ENCODE results near the gene BLACAT1. TPM values are rescaled to one million over a fixed set of nuclear protein-coding genes. Genes with fewer than 3 reads are reported as not detected.
"Not testable (repeated sequence)": the region's sequence is repeated elsewhere in the genome, so short reads cannot be mapped to it uniquely, and the experiment has no call there.

Gene BLACAT1
- total RNA-seq, 1 donor from 2014 or later: 0.41 TPM

- no peak for DNase-seq (ENCODE audit: low spot score in 2 of 2)
- FAIRE-seq: no peak
Observed at GRCh38 chr1:205422993-205423642, 32.7 kb downstream of the BLACAT1 start.

GRCh38 chr1:205421798-205422197, 34.0 kb downstream of the BLACAT1 start, which contains the start of gene LEMD1:
Gene LEMD1, minus strand, starts transcription at chr1:205422056. Its CDS starts 1,520 bp downstream, at chr1:205420536.
- DNase-seq (ENCODE audit: low spot score in 2 of 2) (no peak), FAIRE-seq (no peak)

DNA sequence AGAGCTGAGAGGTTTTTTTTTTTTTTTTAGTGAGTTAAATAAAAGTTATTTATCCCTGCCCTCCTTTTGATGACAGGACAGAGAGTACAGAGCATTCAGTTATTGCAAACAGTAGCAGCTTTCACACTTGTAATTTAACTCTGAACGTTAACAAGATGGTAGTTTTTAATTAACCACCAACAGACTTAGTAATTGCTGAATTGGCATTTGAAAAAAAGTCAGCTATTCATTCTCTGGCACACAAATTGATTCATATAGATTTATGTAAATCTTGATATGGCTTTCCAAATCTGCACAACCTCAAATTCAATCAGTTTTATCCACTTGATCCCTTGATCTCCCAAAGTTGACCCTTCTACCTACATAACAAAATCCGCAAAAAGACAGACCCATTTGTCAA, 34.9 kb downstream of the BLACAT1 start:
- FAIRE-seq (no peak), DNase-seq (ENCODE audit: low spot score in 2 of 2) (no peak)

DNA sequence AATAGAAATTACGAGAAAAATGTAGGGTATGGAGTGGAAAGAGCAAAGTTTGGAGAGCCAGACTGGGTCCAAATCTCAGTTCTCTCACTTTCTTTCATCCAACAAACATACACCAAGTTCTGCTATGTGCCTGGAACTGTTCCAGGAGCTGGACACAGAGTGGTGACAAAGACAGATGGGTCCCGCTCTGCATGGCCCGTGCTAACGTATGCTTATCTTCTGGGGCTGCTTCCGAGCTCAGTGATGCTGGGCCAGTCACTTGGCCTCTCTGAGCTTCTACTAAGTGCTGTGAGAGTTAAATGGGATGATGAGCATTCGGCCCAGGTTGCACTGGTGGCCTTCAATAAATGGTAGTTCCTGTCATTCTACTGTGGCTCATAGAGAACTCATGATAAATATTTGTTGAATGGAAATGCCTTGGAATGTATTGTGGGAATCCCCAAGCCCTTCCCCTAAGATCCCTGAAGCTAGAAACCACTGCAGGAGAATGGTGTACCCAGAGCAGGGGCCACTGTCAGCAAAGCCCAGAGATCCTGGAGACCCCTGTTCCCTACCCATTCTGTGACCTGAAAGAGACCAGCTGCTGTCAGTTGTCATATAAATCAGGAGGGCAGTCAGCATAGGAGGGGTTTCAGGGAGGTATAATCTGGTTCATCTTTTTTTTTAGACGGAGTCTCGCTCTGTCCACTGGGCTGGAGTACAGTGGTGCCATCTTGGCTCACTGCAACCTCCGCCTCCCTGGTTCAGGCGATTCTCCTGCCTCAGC, 37.8 kb downstream of the BLACAT1 start:
- no peak for FAIRE-seq
- DNase-seq (ENCODE audit: low spot score in 2 of 2): no peak

DNA sequence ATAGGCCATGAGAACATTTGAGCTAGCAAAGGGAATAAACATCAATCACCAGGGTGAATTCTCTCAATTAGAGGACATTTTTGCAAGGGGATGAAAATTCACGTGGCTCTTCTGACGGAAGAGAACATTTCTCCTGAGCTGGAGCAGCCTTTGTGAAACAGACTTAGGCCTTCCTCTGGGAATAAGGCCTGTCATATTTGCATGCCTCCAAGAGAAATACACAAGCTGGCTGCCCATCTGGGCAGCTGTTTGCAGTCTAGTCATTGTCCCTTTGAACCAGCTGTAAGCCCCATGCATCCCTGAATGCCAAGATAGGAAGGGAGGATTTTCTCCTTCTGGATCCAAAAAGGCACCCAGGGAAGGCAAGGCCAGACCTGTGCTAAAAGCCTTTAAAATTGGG, 39.5 kb downstream of the BLACAT1 start:
- no peak for DNase-seq (ENCODE audit: low spot score in 2 of 2)

DNA sequence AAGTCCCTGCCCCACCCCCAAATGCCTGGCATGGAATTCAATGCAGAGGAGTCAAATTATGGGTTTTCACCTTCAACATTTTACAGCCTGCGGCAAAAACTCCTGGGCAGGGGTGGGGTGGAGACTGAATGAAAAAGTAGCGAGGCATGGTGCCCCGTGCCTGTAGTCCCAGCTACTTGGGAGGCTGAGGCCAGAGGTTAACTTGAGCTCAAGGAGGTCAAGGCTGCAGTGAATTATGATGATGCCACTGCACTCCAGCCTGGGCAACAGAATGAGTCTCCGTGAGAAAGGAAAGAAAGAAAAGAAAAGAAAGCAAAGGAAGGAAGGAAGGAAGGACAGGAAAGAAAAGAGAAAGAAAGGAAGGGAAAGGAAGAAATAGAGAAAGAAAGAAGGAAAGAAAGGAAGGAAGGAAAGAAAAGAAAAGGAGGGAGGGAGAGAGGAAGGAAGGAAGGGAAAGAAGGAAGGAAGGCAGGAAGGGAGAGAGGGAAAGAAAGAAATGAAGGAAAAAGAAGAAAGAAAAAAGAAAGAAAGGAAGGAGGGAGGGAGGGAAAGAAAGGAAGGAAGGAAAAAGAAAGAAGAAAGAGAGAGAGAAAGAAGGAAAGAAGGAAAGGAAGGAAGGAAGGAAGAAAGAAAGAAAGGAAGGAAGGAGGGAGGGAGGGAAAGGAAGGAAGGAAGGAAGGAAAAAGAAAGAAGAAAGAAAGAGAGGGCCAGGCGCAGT, 45.1 kb downstream of the BLACAT1 start:
- DNase-seq (ENCODE audit: low spot score in 2 of 2) (no peak), FAIRE-seq (no peak)

More for the DNA sequence above, 39.5 kb downstream of the BLACAT1 start:
- FAIRE-seq: no peak

DNA sequence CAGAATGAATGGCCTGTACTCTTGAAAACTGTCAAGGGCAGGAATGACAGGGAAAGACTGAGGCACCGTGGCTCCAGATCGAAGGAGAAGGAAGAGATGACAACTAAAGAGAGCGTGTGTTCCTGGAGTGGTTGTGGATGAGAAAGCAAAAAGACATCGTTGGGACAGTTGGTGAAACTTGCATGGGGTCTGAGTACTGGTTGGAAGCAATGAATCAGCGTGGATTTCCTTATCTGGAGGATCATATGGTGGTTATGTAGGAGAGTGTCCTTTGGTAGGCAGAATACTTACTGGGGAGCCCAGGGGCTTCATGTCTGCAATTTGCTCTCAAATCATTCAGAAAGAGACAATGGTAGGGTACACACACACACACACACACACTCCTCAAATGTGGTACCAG, 47.9 kb downstream of the BLACAT1 start:
- FAIRE-seq (no peak), DNase-seq (ENCODE audit: low spot score in 2 of 2) (no peak)

- DNase-seq (ENCODE audit: low spot score in 2 of 2); FAIRE-seq: not testable (repeated sequence)
Observed at GRCh38 chr1:205406252-205406651, 49.6 kb downstream of the BLACAT1 start.

Small RNA genes lying within 50 kb of the gene (small RNA-seq; reads per million reads assigned to genes)
- gene MIR135B: 29.9 reads per million, percentile 97 among the genes with 10 or more reads in this experiment

Other genes starting within 250 kb of the BLACAT1 start
- gene DSTYK, start 244.3 kb downstream of the BLACAT1 start, total RNA-seq: 18.3 TPM
- gene TMCC2, start 228.1 kb downstream of the BLACAT1 start, total RNA-seq: 33.0 TPM
- 0.41 TPM for gene NUAK2, start 134.3 kb downstream of the BLACAT1 start, total RNA-seq
- gene KLHDC8A, start 99.1 kb downstream of the BLACAT1 start, total RNA-seq: 16.7 TPM
- 2.4 TPM for gene LEMD1, start 34.0 kb downstream of the BLACAT1 start, total RNA-seq
- 0.82 TPM for gene CDK18, start 48.6 kb upstream of the BLACAT1 start, total RNA-seq
- gene ELK4, start 176.0 kb upstream of the BLACAT1 start, total RNA-seq: 6.9 TPM
- gene SLC45A3, start 224.5 kb upstream of the BLACAT1 start, total RNA-seq: 2.0 TPM